ENCODE data around the gene E2F2. TPM values are rescaled to one million over a fixed set of nuclear protein-coding genes. Genes with fewer than 3 reads are reported as not detected.

E2F2 gene
- total and polyA plus RNA-seq, 10 donors, result 0.89 to 18.9 (median 4.9) TPM

GRCh38 chr1:23472351-23473036 lies 58.5 kb downstream of the E2F2 start:
- H3K36me3 ChIP-seq, result no peaks in the 10 kb centered on the region
- peaks cover 0 to 8% (median 0%) of the 10 kb centered on the region in 7 donors for H3K27me3 ChIP-seq (replicated peaks in 1 of 7)
- no peak for TF ChIP-seq CTCF (IDR thresholded peaks at IDR 0.05 in 8 of 11, conservative IDR thresholded peaks at IDR 0.05 in 3 of 11)
- TF ChIP-seq POLR2AphosphoS5 (IDR thresholded peaks at IDR 0.05), result no peak
- TF ChIP-seq POLR2A (IDR thresholded peaks at IDR 0.05), result no peak
- H3K4me1 ChIP-seq, result no peaks in the 10 kb centered on the region
- 82 to 94% (median 88%) methylated on average over 5 of the region's 5 CpGs for WGBS, 5 donors
- intact Hi-C loops (cut with DNase I; ENCODE audit: low total_unique reads), result no loop called here
- no peak overlapping the region for H3K27ac ChIP-seq
- H3K4me3 ChIP-seq, result no peak overlapping the region
- H3K9me3 ChIP-seq, result no peaks in the 10 kb centered on the region
- no peak for DNase-seq

GRCh38 chr1:23471473-23472075 lies 59.5 kb downstream of the E2F2 start:
- Histone ChIP-seq H3K36me3 (no peaks in the 10 kb centered on the region), H3K27ac (no peak overlapping the region), H3K4me3 (no peak overlapping the region), H3K27me3 (replicated peaks in 1 of 7) (peaks cover 0 to 8% (median 0%) of the 10 kb centered on the region in 7 donors), H3K9me3 (no peaks in the 10 kb centered on the region), H3K4me1 (no peaks in the 10 kb centered on the region)
- DNase-seq, result no peak
- no peak for TF ChIP-seq CTCF (IDR thresholded peaks at IDR 0.05 in 8 of 11, conservative IDR thresholded peaks at IDR 0.05 in 3 of 11)
- TF ChIP-seq POLR2A (IDR thresholded peaks at IDR 0.05), result no peak
- no peak for TF ChIP-seq POLR2AphosphoS5 (IDR thresholded peaks at IDR 0.05)
- 77 to 87% (median 86%) methylated on average over 4 of the region's 4 CpGs for WGBS, 5 donors
- intact Hi-C loops (cut with DNase I; ENCODE audit: low total_unique reads), result no loop called here

GRCh38 chr1:23470282-23471070 lies 60.6 kb downstream of the E2F2 start:
- WGBS, 5 donors, result 64 to 74% (median 72%) methylated on average over 10 to 12 of the region's 12 CpGs
- H3K27me3 ChIP-seq (replicated peaks in 1 of 7), result peaks cover 0 to 8% (median 0%) of the 10 kb centered on the region in 7 donors
- intact Hi-C loops (cut with DNase I; ENCODE audit: low total_unique reads), result no loop called here
- no peaks in the 10 kb centered on the region for H3K4me1 ChIP-seq
- H3K27ac ChIP-seq, result no peak overlapping the region
- no peak overlapping the region for H3K4me3 ChIP-seq
- no peaks in the 10 kb centered on the region for H3K36me3 ChIP-seq
- no peak for DNase-seq
- TF ChIP-seq CTCF (IDR thresholded peaks at IDR 0.05 in 8 of 11, conservative IDR thresholded peaks at IDR 0.05 in 3 of 11) (no peak), POLR2AphosphoS5 (IDR thresholded peaks at IDR 0.05) (no peak), POLR2A (IDR thresholded peaks at IDR 0.05) (no peak)
- no peaks in the 10 kb centered on the region for H3K9me3 ChIP-seq

Measured in spleen (tissue), 11 donors.